ENCODE results near the gene SAMD1. TPM values are rescaled to one million over a fixed set of nuclear protein-coding genes. Genes with fewer than 3 reads are reported as not detected.

The SAMD1 gene
- polyA plus RNA-seq, 1 donor (not counting 4 experiments of a cell fraction or from before 2014, with no cell fraction given): 5.3 TPM

GRCh38 chr19:14089412-14089661 lies 1.2 kb downstream of the SAMD1 start:
- no peak overlapping the region for H2AFZ ChIP-seq (ENCODE audit: control insufficient read depth, low read length)
- no peak for TF ChIP-seq EZH2 (IDR thresholded peaks at IDR 0.05; ENCODE audit: low read length)
- TF ChIP-seq, protein P1, sequence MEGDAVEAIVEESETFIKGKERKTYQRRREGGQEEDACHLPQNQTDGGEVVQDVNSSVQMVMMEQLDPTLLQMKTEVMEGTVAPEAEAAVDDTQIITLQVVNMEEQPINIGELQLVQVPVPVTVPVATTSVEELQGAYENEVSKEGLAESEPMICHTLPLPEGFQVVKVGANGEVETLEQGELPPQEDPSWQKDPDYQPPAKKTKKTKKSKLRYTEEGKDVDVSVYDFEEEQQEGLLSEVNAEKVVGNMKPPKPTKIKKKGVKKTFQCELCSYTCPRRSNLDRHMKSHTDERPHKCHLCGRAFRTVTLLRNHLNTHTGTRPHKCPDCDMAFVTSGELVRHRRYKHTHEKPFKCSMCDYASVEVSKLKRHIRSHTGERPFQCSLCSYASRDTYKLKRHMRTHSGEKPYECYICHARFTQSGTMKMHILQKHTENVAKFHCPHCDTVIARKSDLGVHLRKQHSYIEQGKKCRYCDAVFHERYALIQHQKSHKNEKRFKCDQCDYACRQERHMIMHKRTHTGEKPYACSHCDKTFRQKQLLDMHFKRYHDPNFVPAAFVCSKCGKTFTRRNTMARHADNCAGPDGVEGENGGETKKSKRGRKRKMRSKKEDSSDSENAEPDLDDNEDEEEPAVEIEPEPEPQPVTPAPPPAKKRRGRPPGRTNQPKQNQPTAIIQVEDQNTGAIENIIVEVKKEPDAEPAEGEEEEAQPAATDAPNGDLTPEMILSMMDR (optimal IDR thresholded peaks at IDR 0.05 in 1 of 3, IDR thresholded peaks at IDR 0.05 in 1 of 3, conservative IDR thresholded peaks at IDR 0.05 in 1 of 3; ENCODE audit: extremely low read depth in 1 of 3, insufficient read depth in 2 of 3, low read length in 3 of 3): no peak
- H3K9me1 ChIP-seq (ENCODE audit: control insufficient read depth, extremely low read depth, insufficient read depth, low read length): no peaks in the 10 kb centered on the region
- no peaks in the 10 kb centered on the region for H3K79me2 ChIP-seq (ENCODE audit: control insufficient read depth, insufficient read depth, low read length)
- no peaks in the 10 kb centered on the region for H3K27me3 ChIP-seq (ENCODE audit: control insufficient read depth, extremely low read depth, insufficient read depth, low read length)
- H4K20me1 ChIP-seq (ENCODE audit: control insufficient read depth, extremely low read depth, insufficient read depth, low read length): no peaks in the 10 kb centered on the region
- no peak overlapping the region for H3K27ac ChIP-seq (ENCODE audit: control insufficient read depth, insufficient read depth, low read length)
- FAIRE-seq: peak; percentile 58
- no peaks in the 10 kb centered on the region for H3K4me1 ChIP-seq (ENCODE audit: control insufficient read depth, extremely low read depth, insufficient read depth, low read length)
- peaks cover 5% of the 10 kb centered on the region for H3K9me3 ChIP-seq (ENCODE audit: control insufficient read depth, low read depth, low read length)
- no peak overlapping the region for H3K9ac ChIP-seq (ENCODE audit: control insufficient read depth, extremely low read depth, insufficient read depth, low read length)
- DNase-seq (ENCODE audit: low read depth, low spot score): no peak
- H3K4me3 ChIP-seq (ENCODE audit: control insufficient read depth in 2 of 3, extremely low read depth in 1 of 3, insufficient read depth in 2 of 3, low read depth in 1 of 3, low read length in 3 of 3): peak overlapping the region in 2 of 3 experiments; percentile 31 to 39
- peak overlapping the region; percentile 60 for H3K4me2 ChIP-seq (ENCODE audit: control insufficient read depth, extremely low read depth, insufficient read depth, low read depth, low read length)
- dilution Hi-C loops (cut with MboI; ENCODE audit: extremely low pct_ligation_motif_present, low sequenced_read_pairs): no loop called here
- H3K36me3 ChIP-seq (ENCODE audit: control insufficient read depth in 2 of 2, extremely low read depth in 1 of 2, insufficient read depth in 2 of 2, low read length in 2 of 2): peaks cover 4 to 5% of the 10 kb centered on the region in 2 experiments

DNA sequence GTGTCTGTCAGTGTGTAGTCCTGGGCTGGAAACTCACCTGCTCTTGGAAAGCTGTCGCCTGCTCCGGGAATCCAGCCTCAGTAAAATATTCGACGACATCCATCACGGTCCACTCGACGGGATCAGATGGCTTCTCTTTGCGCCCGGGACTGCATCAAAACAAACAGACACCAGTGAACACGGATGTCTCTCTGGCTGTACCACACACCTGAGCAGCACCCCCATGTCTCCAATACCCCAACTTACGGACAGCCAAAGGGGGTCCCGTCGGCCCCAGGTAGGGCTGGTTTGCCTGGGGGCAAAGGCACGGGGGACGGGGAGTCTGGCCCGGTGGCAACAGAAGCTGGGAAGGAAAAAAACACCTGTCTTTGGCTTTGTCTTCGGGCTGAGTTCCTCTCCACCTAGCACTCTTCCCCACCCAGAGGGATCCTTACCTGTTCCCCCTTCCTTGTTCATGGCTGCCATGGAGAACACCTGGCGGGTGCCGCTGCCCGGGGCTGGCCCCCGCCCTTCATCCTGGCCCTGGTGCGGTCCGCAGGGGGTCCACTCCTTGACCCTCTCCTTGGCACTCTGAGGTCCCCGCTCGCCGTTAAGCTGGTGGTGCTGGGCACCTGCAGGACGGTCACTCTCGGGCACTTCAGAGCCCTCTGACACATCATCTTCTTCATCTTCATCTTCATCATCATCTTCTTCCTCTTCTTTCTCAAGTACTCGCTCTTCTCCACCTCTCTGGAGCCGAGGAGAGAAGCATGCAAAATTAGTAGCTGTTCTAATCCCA lies 1.7 kb downstream of the SAMD1 start:
- no peaks in the 10 kb centered on the region for H4K20me1 ChIP-seq (ENCODE audit: control insufficient read depth, extremely low read depth, insufficient read depth, low read length)
- H3K27ac ChIP-seq (ENCODE audit: control insufficient read depth, insufficient read depth, low read length): no peak overlapping the region
- peaks cover 5% of the 10 kb centered on the region for H3K9me3 ChIP-seq (ENCODE audit: control insufficient read depth, low read depth, low read length)
- FAIRE-seq (no peak), DNase-seq (ENCODE audit: low read depth, low spot score) (no peak)
- dilution Hi-C loops (cut with MboI; ENCODE audit: extremely low pct_ligation_motif_present, low sequenced_read_pairs): no loop called here
- H3K9ac ChIP-seq (ENCODE audit: control insufficient read depth, extremely low read depth, insufficient read depth, low read length): no peak overlapping the region
- H3K9me1 ChIP-seq (ENCODE audit: control insufficient read depth, extremely low read depth, insufficient read depth, low read length): no peaks in the 10 kb centered on the region
- H3K4me2 ChIP-seq (ENCODE audit: control insufficient read depth, extremely low read depth, insufficient read depth, low read depth, low read length): peak overlapping the region; percentile 60
- peaks cover 4 to 5% of the 10 kb centered on the region in 2 experiments for H3K36me3 ChIP-seq (ENCODE audit: control insufficient read depth in 2 of 2, extremely low read depth in 1 of 2, insufficient read depth in 2 of 2, low read length in 2 of 2)
- no peaks in the 10 kb centered on the region for H3K27me3 ChIP-seq (ENCODE audit: control insufficient read depth, extremely low read depth, insufficient read depth, low read length)
- no peaks in the 10 kb centered on the region for H3K79me2 ChIP-seq (ENCODE audit: control insufficient read depth, insufficient read depth, low read length)
- H2AFZ ChIP-seq (ENCODE audit: control insufficient read depth, low read length): no peak overlapping the region
- H3K4me1 ChIP-seq (ENCODE audit: control insufficient read depth, extremely low read depth, insufficient read depth, low read length): no peaks in the 10 kb centered on the region
- peak overlapping the region in 1 of 3 experiments; percentile 39 for H3K4me3 ChIP-seq (ENCODE audit: control insufficient read depth in 2 of 3, extremely low read depth in 1 of 3, insufficient read depth in 2 of 3, low read depth in 1 of 3, low read length in 3 of 3)
- TF ChIP-seq, protein P1 (optimal IDR thresholded peaks at IDR 0.05 in 1 of 3, IDR thresholded peaks at IDR 0.05 in 1 of 3, conservative IDR thresholded peaks at IDR 0.05 in 1 of 3; ENCODE audit: extremely low read depth in 1 of 3, insufficient read depth in 2 of 3, low read length in 3 of 3): no peak
- no peak for TF ChIP-seq EZH2 (IDR thresholded peaks at IDR 0.05; ENCODE audit: low read length)
